ENCODE results near the gene KDM7A. TPM values are rescaled to one million over a fixed set of nuclear protein-coding genes. Genes with fewer than 3 reads are reported as not detected.

KDM7A gene
- total and polyA plus RNA-seq, 2 of the 8 experiments (the other 6 are each of a cell fraction or from before 2014, with no cell fraction given), result 2.2 to 12.5 TPM

DNA sequence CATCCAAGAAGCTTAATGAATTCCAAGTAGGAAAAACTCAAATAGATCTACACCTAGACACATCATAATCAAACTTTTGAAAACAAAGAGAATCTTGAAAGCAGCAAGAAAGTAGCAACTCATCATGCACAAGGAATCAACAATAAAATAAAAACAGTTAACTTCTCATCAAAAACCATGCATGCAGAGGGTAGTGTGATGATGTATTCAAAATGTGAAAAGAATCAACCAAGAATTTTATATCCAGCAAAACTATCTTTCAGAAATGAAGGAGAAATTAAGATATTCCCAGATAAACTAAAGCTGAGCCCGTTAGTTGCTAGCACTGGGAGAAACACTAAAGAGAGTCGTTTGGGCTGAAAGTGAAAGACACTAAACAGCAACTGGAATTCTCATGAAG is 109.7 kb downstream of the KDM7A start:
- no peak for DNase-seq (ENCODE audit: low read depth in 1 of 2, low spot score in 2 of 2)
- no peak overlapping the region for H3K4me2 ChIP-seq (ENCODE audit: insufficient read depth in 1 of 2, low read depth in 2 of 2, low read length in 2 of 2)
- no peaks in the 10 kb centered on the region for H3K36me3 ChIP-seq (ENCODE audit: control insufficient read depth in 2 of 4, insufficient read depth in 4 of 4, low read length in 3 of 4)
- H2BK15ac ChIP-seq (ENCODE audit: low read length), result no peak overlapping the region
- 90% methylated on average over 2 of the region's 2 CpGs; no CpG with 5 or more reads in 1 of the 2 experiments for WGBS, 2 experiments (ENCODE audit: extremely low coverage in 1 of 2, insufficient coverage in 1 of 2, insufficient read length in 1 of 2, insufficient replicate concordance in 2 of 2, low coverage in 1 of 2, low lambda C conversion rate in 2 of 2, missing lambda C conversion rate in 1 of 2)
- no peaks in the 10 kb centered on the region for H3K79me2 ChIP-seq (ENCODE audit: control insufficient read depth in 1 of 2, insufficient read depth in 2 of 2, low read length in 2 of 2)
- H4K8ac ChIP-seq (ENCODE audit: extremely low read depth, insufficient read depth, low read length), result no peak overlapping the region
- CTCF ChIA-PET (ENCODE audit: partially characterized antibody), result interaction anchor here (2.0 kb wide), 1 partner anchor 12 kb away, joined by 6 read pairs; no protein-coding TSS in a partner anchor
- no peak overlapping the region for H2BK20ac ChIP-seq (ENCODE audit: low read length)
- H3K18ac ChIP-seq (ENCODE audit: extremely low read depth, low read length), result no peak overlapping the region
- TF ChIP-seq JUN (IDR thresholded peaks at IDR 0.05; ENCODE audit: low read depth, low read length) (no peak), SIRT6 (IDR thresholded peaks at IDR 0.05; ENCODE audit: low read length) (no peak), GABPA (IDR thresholded peaks at IDR 0.05; ENCODE audit: borderline replicate concordance, insufficient read depth, low read length) (no peak), ZNF274 (IDR thresholded peaks at IDR 0.05; ENCODE audit: borderline replicate concordance, extremely low read depth, low read length) (no peak), PHF8 (conservative IDR thresholded peaks at IDR 0.05; ENCODE audit: low read depth, low read length) (no peak), JUND (IDR thresholded peaks at IDR 0.05; ENCODE audit: low read length) (no peak), SP1 (IDR thresholded peaks at IDR 0.05; ENCODE audit: low read depth, low read length) (no peak), HDAC6 (IDR thresholded peaks at IDR 0.05; ENCODE audit: low read depth, low read length) (no peak), TEAD4 (IDR thresholded peaks at IDR 0.05; ENCODE audit: low read depth, low read length) (no peak), NRF1 (IDR thresholded peaks at IDR 0.05; ENCODE audit: low read depth, low read length) (no peak)
- H3K23ac ChIP-seq (ENCODE audit: insufficient read length), result no peak overlapping the region
- no peak overlapping the region for H4K5ac ChIP-seq (ENCODE audit: insufficient read length, low read depth, low read length)
- no peak overlapping the region for H3K14ac ChIP-seq (ENCODE audit: insufficient read length)
- no peak overlapping the region for H3K4ac ChIP-seq (replicated peaks; ENCODE audit: insufficient read length, low read depth, low read length)
- POLR2A ChIA-PET (ENCODE audit: partially characterized antibody), result interaction anchor here (0.6 to 1.0 kb wide), 2 partner anchors 10 to 12 kb away, joined by 3 read pairs; no protein-coding TSS in a partner anchor
- no peak overlapping the region for H2BK120ac ChIP-seq (replicated peaks; ENCODE audit: low read depth, low read length)
- no peak overlapping the region for H2BK12ac ChIP-seq (ENCODE audit: low read depth, low read length)
- H3K56ac ChIP-seq (replicated peaks; ENCODE audit: insufficient read length, low read depth, low read length), result no peak overlapping the region
- peaks cover 0 to 21% (median 17%) of the 10 kb centered on the region in 4 experiments; a peak in 6 of 7 replicates for H3K27me3 ChIP-seq (replicated peaks in 1 of 4; ENCODE audit: control insufficient read depth in 3 of 4, extremely low read depth in 1 of 4, insufficient read depth in 3 of 4, low read length in 3 of 4)
- no peak overlapping the region for H4K91ac ChIP-seq (replicated peaks; ENCODE audit: insufficient read length, low read length)
- peaks cover 0 to 2% (median 0%) of the 10 kb centered on the region in 4 experiments; a peak in 2 of 7 replicates for H3K4me1 ChIP-seq (replicated peaks in 1 of 4; ENCODE audit: control insufficient read depth in 3 of 4, insufficient read depth in 4 of 4, low read length in 3 of 4)
- no peak overlapping the region for H2BK5ac ChIP-seq (ENCODE audit: low read depth, low read length)
- FAIRE-seq, result no peak
- no peak overlapping the region for H3K4me3 ChIP-seq (ENCODE audit: extremely low read depth in 1 of 4, insufficient read depth in 2 of 4, low read depth in 3 of 4, low read length in 4 of 4)
- no peak overlapping the region for H2AK5ac ChIP-seq (ENCODE audit: low read depth, low read length)
- no peaks in the 10 kb centered on the region for H3K9me3 ChIP-seq (ENCODE audit: insufficient read depth in 2 of 2, low read depth in 1 of 2, low read length in 1 of 2)
- H3K79me1 ChIP-seq (ENCODE audit: low read depth, low read length), result no peaks in the 10 kb centered on the region
- H2AFZ ChIP-seq (ENCODE audit: low read length), result no peak overlapping the region
- H4K20me1 ChIP-seq (replicated peaks in 1 of 2; ENCODE audit: control insufficient read depth in 1 of 2, insufficient read depth in 2 of 2, low read length in 2 of 2), result no peaks in the 10 kb centered on the region
- H3K27ac ChIP-seq (ENCODE audit: low read depth, low read length), result no peak overlapping the region
- peaks cover 5% of the 10 kb centered on the region; the same call in 1 of the 2 replicates for H3K23me2 ChIP-seq (ENCODE audit: low read depth, low read length)
- no peak overlapping the region for H3K9ac ChIP-seq (replicated peaks in 1 of 4; ENCODE audit: extremely low read depth in 1 of 4, low read depth in 3 of 4, low read length in 3 of 4)
